ES-I3 (cell line): ENCODE data around the gene DZIP1L.
"Not testable (repeated sequence)": the region's sequence is repeated elsewhere in the genome, so short reads cannot be mapped to it uniquely, and the experiment has no call there.

Experiments used
- H3K36me3 ChIP-seq: 2 replicates; pipeline ENCODE4 v1.6.1; 2013; ENCODE audit warnings: mild to moderate bottlenecking, low read length, control low read depth, moderate library complexity; ENCODE audit not compliant: insufficient read depth
- H3K4me1 ChIP-seq: 2 replicates; pipeline ENCODE4 v1.6.1; 2013; ENCODE audit warnings: mild to moderate bottlenecking, control low read depth, low read length; ENCODE audit not compliant: insufficient read depth
- H3K9ac ChIP-seq: 2 replicates; pipeline ENCODE4 v1.6.1; 2013; ENCODE audit warnings: low read depth, mild to moderate bottlenecking, low read length, moderate library complexity
- H3K9me3 ChIP-seq: 2 replicates; pipeline ENCODE4 v1.6.1; 2013; ENCODE audit warnings: mild to moderate bottlenecking, low read length, moderate library complexity; ENCODE audit not compliant: control insufficient read depth, insufficient read depth

DZIP1L gene

DNA sequence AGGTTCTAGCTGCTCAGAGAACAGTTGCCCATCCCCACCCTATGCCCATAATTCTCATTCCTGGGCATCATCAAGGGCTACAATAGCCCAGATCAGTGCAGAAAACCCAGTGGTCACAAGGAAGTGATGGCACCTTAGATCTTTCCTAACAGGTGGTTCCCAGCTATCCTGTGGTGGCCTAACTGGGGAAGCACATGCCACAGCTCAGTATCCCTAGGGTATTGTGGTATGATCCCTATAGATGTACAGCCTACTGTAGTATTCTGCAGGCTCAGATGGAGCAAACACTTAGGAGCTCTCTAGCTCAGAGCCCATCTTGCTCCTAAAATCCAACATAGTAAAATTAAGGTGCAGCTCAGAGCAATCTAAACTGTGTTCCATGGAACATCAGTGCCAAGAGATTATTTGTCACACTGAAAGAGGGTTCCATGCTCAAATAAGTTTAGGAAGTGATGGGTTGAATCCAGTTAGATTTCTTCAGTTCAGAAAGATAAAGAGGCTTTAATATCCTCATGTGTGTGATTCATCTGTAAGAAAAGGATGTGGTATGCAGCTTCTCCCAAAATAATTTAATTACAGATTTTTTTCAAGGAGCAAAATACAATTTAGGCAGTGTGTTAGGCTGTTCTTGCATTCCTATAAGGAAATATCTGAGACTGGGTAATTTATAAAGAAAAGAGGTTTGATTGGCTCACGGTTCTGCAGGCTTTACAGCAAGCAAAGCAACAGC is 12.4 kb upstream of the DZIP1L start:
- 0 out of 2 replicates have a peak, but pooled peaks cover 8% of the 10 kb centered on the region for H3K9me3 ChIP-seq
- H3K36me3 ChIP-seq = no peaks in the 10 kb centered on the region
- H3K9ac ChIP-seq = no peak overlapping the region
- H3K4me1 ChIP-seq = no peaks in the 10 kb centered on the region

DNA sequence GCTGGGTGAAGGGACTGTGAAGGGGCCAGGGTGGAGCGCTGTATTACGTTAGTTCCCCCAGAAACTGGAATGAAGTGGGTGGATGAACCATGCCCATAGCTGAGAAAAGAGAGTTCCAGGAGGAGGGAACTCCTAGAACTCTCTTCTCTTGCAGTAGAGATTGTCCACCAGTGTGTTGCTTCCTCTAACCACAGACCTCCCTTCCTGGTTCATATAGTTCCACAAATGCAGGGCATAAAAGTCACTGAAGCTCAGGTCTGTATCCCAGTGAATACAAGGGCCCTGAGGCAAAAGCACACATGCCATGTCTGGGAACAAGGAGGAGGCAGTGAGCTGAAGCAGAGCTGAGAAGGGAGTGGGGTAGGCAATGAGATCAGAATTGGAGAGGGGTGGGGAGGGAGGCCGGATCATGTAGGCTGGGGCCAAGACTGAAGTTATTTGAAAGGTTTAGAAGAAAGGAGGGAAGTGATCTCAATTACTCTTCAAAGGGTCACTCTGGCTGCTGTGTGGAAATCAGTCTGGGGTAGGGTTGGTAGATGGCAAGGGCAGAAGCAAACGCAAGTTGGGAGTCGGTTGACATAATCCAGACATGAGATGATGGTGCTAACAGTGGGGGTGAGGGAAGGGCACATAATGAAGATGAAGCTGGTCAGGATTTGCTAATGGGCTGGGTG is 10.3 kb upstream of the DZIP1L start:
- Histone ChIP-seq H3K4me1 (no peaks in the 10 kb centered on the region), H3K9ac (no peak overlapping the region), H3K36me3 (no peaks in the 10 kb centered on the region), H3K9me3 (0 out of 2 replicates have a peak, but pooled peaks cover 8% of the 10 kb centered on the region)

DNA sequence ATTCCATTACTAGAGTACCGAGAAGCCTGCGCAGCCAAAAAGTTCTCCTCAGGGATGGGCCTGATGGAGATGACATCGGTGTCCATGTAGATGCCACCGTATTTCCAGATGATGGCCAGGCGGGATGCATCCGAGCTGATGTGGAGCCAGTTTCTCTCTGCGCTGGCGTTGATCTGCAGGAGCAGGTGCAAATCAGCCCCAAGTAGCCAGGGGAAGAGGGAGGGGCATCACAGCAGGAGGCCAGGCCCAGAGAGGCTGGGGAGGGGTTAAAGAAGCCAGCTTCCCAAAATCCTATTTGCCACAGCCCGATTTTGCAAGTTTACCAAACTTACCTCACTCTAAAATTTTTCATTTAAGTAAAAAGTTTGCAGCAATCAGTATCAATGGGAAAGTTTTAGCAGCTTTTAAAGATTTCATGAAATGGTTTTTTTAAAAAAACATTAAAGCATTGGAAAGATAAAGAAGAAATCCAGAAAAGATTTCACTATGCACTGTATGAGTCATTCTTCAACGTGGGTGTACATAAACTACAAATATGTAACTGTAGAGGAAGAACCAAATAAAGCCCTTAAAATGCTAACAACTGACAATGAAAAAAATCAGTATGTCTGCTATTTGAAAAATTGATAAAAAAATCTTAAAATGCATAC is 9.4 kb upstream of the DZIP1L start:
- Histone ChIP-seq H3K9ac (no peak overlapping the region), H3K9me3 (0 out of 2 replicates have a peak, but pooled peaks cover 8% of the 10 kb centered on the region), H3K36me3 (no peaks in the 10 kb centered on the region), H3K4me1 (no peaks in the 10 kb centered on the region)

DNA sequence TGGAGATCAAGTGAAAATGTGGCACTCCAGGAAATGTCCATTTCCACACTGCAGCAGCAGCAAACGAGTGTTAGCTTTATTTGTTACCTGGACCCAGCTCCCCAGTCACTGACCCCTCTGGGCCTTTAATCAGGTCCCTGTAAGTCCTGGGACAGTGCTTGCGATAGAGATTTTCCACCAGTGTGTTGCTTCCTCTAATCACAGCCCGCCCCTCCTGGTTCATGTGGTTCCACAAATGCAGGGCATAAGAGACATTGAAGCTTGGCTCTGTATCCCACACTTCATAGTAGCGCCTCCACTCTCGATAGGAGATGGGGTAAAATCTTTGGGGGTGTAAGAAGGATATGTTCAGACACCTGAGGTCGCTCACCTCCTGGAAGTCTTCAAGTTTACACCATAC is 8.8 kb upstream of the DZIP1L start:
- Histone ChIP-seq H3K9ac (no peak overlapping the region), H3K36me3 (no peaks in the 10 kb centered on the region), H3K9me3 (0 out of 2 replicates have a peak, but pooled peaks cover 8% of the 10 kb centered on the region), H3K4me1 (no peaks in the 10 kb centered on the region)

DNA sequence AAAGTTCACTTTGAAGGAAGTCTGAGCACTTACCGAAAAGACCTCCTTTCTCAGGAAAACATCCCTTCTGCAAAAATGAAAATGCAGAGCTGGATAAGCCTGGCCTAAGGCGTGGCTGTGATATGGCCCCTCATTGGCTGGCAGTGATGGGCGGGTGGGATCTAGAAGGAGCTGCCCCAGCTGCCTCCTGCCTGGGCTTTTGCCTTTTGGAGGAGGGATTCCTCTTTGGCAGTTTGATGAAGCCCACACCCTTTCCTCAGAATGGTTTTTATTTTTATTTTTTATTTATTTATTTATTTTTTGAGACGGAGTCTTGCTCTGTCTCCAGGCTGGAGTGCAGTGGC is 4.0 kb upstream of the DZIP1L start:
- no peaks in the 10 kb centered on the region for H3K36me3 ChIP-seq
- H3K4me1 ChIP-seq = no peaks in the 10 kb centered on the region
- H3K9me3 ChIP-seq = 0 out of 2 replicates have a peak, but pooled peaks cover 8% of the 10 kb centered on the region
- H3K9ac ChIP-seq = no peak overlapping the region

DNA sequence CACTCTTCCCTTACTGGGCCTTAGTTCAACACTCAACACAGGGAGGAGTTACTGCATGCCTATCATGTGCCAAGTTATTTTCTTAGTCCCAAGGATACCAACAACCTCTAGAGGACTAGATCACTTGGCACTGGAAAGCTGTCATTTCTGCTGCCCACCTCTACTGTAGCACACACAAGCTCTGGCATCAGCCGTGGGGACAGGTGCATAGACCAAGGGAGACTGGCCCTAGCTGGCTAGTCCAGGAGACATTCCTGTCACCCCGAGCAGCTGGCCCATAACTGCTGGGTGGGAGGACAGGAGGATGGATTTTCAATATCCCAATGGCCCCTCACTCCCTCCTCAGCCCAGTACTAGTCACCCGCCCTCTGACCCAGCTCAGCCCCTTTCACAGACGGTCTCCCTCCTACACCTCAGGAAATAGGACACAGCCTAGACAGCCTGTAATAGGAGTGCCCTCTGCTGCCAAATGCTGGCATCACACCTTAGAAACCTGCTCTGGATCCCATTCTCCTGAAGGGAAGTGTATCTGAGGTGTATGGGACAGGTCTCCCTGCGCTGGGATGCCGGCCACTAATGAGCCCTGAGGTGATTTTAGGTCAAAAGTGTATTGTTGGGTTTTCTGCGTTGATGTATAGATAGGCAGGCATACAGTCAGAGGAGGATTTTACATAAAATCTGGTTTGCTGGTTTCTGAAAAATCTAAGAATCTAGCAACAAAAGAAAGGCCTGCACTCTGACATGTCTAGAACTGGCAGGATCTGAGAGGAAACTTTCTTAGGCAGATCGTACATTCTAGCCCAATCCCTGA is 3.4 kb upstream of the DZIP1L start:
- H3K36me3 ChIP-seq = no peaks in the 10 kb centered on the region
- 0 out of 2 replicates have a peak, but pooled peaks cover 5% of the 10 kb centered on the region for H3K9me3 ChIP-seq
- H3K4me1 ChIP-seq = peaks cover 5% of the 10 kb centered on the region; the same call in 1 of the 2 replicates
- H3K9ac ChIP-seq = no peak overlapping the region

DNA sequence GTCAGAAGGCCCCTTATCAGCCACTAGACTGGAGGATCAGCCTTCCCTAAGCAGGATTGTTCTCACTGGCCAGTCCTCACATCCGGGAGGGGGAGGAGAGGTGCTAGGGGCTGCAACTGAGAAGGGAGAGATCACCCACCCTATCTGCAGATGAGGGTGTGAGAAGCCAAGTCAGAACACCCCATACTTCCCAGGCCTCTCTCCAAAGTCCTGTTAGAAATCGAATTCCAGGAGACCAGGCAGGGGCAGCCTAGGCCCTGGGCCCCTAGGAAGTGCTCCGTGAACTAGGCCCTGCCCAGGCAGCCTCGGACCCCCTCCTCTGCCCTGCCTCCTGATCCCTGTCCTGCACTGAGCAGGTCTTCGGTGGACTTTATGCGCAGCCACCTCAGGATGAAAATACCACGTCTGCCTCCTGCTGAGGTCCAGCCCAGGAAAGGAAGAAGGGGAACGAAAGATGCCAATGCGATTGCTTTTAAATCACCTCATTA is 933 bp downstream of the DZIP1L start:
- Histone ChIP-seq H3K4me1 (peaks cover 11% of the 10 kb centered on the region), H3K9ac (peak overlapping the region; percentile 96), H3K9me3 (no peaks in the 10 kb centered on the region), H3K36me3 (no peaks in the 10 kb centered on the region)

DNA sequence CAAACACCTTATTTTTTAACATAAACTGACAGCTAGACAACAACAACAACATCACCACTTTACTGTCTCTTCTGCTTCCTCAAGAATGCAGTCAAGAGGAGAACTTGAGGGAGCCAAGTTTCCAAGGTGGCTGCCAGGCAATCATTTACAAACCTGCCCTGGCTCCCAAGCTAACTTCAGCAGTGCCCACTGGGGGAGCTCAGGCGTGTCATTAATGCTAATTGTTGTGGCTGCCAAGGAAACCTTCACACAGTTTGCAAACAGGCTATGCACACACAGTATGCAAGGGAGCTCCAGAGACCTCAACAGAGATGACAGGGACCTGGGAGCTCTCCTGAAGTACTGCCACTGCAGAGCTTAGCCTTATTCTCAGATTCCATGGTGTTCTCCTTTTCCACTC is 2.1 kb downstream of the DZIP1L start:
- no peak overlapping the region for H3K9ac ChIP-seq
- H3K9me3 ChIP-seq = no peaks in the 10 kb centered on the region
- peaks cover 11% of the 10 kb centered on the region for H3K4me1 ChIP-seq
- H3K36me3 ChIP-seq = no peaks in the 10 kb centered on the region

DNA sequence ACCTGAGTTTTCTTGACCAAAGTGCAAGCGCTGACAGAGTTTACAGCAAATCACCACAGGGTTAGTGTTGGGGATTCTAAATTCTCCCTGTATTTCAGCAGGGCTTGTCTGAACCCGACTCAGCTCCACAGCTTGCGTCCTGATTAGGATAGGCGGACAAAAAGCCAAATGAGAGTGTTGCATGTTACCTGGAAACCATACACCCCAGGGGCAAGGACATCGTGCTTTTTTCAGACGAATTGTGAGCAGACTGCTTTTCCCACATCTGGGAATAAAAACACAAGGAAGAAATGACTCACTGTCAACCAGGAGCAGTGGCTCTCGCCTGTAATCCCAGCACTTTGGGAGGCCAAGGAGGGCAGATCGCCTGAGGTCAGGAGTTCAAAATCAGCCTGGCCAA is 3.0 kb downstream of the DZIP1L start:
- H3K36me3 ChIP-seq = no peaks in the 10 kb centered on the region
- H3K4me1 ChIP-seq = peaks cover 11% of the 10 kb centered on the region
- no peak overlapping the region for H3K9ac ChIP-seq
- no peaks in the 10 kb centered on the region for H3K9me3 ChIP-seq

DNA sequence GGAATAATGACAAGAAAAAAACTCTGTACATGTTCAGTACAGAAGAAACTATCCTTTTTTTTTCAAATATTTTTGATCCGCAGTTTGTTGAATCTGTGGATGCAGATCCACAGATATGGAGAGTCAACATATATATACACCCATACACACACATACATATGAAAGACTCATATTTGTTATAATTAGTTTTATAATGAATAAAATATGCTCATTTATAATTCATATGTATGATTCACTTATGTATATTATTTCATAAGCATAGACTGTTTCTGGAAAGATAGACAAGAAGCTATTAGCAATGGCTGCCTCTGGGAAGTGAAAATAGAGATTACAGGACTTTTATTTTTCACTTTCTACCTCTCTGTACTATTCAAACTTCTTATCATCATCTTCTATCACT is 9.8 kb downstream of the DZIP1L start:
- Histone ChIP-seq H3K36me3 (no peaks in the 10 kb centered on the region), H3K9ac (no peak overlapping the region), H3K4me1 (no peaks in the 10 kb centered on the region), H3K9me3 (no peaks in the 10 kb centered on the region)

DNA sequence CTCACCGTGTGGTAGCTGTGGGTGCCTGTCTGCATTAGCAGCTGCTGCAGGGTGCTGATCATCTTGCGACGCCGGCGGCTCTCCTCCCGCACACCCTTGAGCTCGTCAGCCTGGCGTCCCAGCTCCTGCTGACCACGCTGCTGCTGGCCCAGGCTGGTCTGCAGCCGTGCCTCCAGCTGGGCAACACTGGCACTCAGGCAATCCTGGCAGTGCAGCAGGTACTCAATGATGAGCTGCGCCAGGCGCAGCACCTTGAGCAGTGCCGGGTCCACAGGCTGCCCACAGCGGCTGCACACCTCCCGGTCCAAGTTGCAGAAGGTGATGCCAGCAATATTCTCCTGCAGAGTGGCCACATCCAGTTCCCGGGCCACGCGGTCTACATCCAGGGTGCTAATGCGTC is 11.9 kb downstream of the DZIP1L start:
- Histone ChIP-seq H3K4me1 (no peaks in the 10 kb centered on the region), H3K9me3 (no peaks in the 10 kb centered on the region), H3K36me3 (no peaks in the 10 kb centered on the region), H3K9ac (no peak overlapping the region)

DNA sequence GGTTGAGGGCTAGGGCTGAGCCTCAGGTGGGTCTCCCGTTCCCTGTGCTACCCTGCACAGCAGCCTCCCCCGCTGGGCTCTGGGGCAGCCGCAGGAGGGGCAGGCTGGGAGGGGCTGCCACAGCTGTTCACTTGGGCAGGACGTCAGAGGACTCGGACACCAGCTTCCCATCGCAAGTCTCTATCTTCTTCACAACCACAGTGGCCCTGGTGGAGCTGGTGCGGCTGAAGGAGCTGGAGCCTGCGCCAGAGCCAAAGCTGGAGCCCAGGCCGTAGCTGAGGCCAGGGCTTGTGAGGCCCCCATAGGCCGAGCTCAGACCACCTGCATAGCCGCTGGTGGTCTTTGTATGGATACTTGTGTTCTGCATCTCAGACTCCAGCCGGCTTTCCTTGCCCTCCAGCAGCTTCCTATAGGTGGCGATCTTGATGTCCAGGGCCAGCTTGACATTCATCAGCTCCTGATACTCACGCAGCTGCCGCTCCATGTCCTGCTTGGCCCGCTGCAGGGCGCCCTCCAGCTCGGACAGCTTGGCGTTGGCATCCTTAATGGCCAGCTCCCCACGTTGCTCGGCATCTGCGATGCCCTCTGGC is 14.0 kb downstream of the DZIP1L start:
- H3K9ac ChIP-seq, H3K4me1 ChIP-seq, H3K36me3 ChIP-seq, H3K9me3 ChIP-seq: not testable (repeated sequence)

DNA sequence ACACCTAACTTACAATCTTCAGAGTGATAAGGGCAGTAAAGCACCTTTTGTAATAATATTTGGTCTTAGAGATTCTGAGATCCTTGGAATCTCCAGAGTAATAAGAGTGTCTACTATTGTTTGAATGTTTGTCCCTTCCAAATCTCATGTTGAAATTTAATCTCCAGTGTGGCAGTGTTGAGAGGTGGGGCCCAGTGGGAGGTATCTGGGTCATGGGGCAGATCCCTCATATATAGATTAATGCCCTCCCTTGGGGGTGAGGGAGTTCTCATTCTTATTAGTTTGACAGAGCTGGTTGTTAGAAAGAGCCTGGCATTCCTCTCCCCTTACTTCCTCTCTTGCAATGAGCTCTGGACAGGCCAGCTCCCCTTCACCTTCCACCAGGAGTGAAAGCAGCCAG is 16.0 kb downstream of the DZIP1L start:
- H3K9me3 ChIP-seq = no peaks in the 10 kb centered on the region
- no peaks in the 10 kb centered on the region for H3K36me3 ChIP-seq
- no peak overlapping the region for H3K9ac ChIP-seq
- H3K4me1 ChIP-seq = no peaks in the 10 kb centered on the region
